ENCODE measurements around the gene MRNIP.

Gene MRNIP

GRCh38 chr5:179818746-179819295 is 39.8 kb downstream of the MRNIP start:
- ATAC-seq: peak; percentile 62
- TF ChIP-seq TSHZ2 (CRISPR knock-in tag; IDR thresholded peaks at IDR 0.05) (0 out of 2 replicates have a peak, but pooled peaks have one; percentile 19), TCF4 (CRISPR knock-in tag; IDR thresholded peaks at IDR 0.05; ENCODE audit: borderline replicate concordance) (no peak), ISL1 (CRISPR knock-in tag; IDR thresholded peaks at IDR 0.05) (no peak), ZNF565 (CRISPR knock-in tag; conservative IDR thresholded peaks at IDR 0.05; ENCODE audit: low read depth) (no peak), CREB5 (CRISPR knock-in tag; IDR thresholded peaks at IDR 0.05; ENCODE audit: low read depth) (no peak), POU6F1 (CRISPR knock-in tag; IDR thresholded peaks at IDR 0.05; ENCODE audit: borderline replicate concordance, low read depth) (no peak), ZFP3 (CRISPR knock-in tag; IDR thresholded peaks at IDR 0.05) (0 out of 2 replicates have a peak, but pooled peaks have one; percentile 30), ZC3H10 (CRISPR knock-in tag; IDR thresholded peaks at IDR 0.05) (no peak), PATZ1 (CRISPR knock-in tag; IDR thresholded peaks at IDR 0.05; ENCODE audit: borderline replicate concordance) (no peak), RARB (CRISPR knock-in tag; IDR thresholded peaks at IDR 0.05) (no peak), SNAI2 (CRISPR knock-in tag; IDR thresholded peaks at IDR 0.05) (peak; percentile 30; the same call in 1 of the 2 replicates), CSRNP3 (CRISPR knock-in tag; IDR thresholded peaks at IDR 0.05) (no peak), ZFP30 (CRISPR knock-in tag; IDR thresholded peaks at IDR 0.05) (no peak), GLIS3 (CRISPR knock-in tag; IDR thresholded peaks at IDR 0.05) (no peak)

GRCh38 chr5:179817890-179818745 is 40.5 kb downstream of the MRNIP start:
- TF ChIP-seq ZNF8 (CRISPR knock-in tag; IDR thresholded peaks at IDR 0.05): no peak
- TF ChIP-seq TSHZ2 (CRISPR knock-in tag; IDR thresholded peaks at IDR 0.05): no peak
- TF ChIP-seq ZFP30 (CRISPR knock-in tag; IDR thresholded peaks at IDR 0.05): no peak
- TF ChIP-seq CSDC2 (CRISPR knock-in tag; IDR thresholded peaks at IDR 0.05): no peak
- ATAC-seq: no peak
